ENCODE results near the gene LRMDA. TPM values are rescaled to one million over a fixed set of nuclear protein-coding genes. Genes with fewer than 3 reads are reported as not detected.
A peak's percentile ranks its signal among the peaks of the same experiment; 100 is the strongest.

The LRMDA gene
- total RNA-seq, 1 donor from 2014 or later: 29.9 TPM

GRCh38 chr10:76287856-76288255 lies 856.4 kb downstream of the LRMDA start:
- DNase-seq (no peak), ATAC-seq (no peak)
- H3K4me1 ChIP-seq: peaks cover under 1% of the 10 kb centered on the region
- H3K27ac ChIP-seq: no peak overlapping the region
- no peak overlapping the region for H3K4me3 ChIP-seq
- H3K27me3 ChIP-seq (ENCODE audit: low read depth): no peaks in the 10 kb centered on the region
- no peaks in the 10 kb centered on the region for H3K9me3 ChIP-seq
- H3K36me3 ChIP-seq: no peaks in the 10 kb centered on the region
- intact Hi-C loops (cut with DNase I): no loop called here
- TF ChIP-seq CTCF (IDR thresholded peaks at IDR 0.05): no peak

GRCh38 chr10:76291175-76291574 lies 859.8 kb downstream of the LRMDA start:
- intact Hi-C loops (cut with DNase I): no loop called here
- Histone ChIP-seq H3K36me3 (no peaks in the 10 kb centered on the region), H3K9me3 (no peaks in the 10 kb centered on the region), H3K27ac (no peak overlapping the region), H3K4me3 (no peak overlapping the region), H3K4me1 (no peaks in the 10 kb centered on the region), H3K27me3 (ENCODE audit: low read depth) (no peaks in the 10 kb centered on the region)
- ATAC-seq: no peak
- no peak for TF ChIP-seq CTCF (IDR thresholded peaks at IDR 0.05)
- DNase-seq: no peak

GRCh38 chr10:76291885-76292284 lies 860.5 kb downstream of the LRMDA start:
- DNase-seq (no peak), ATAC-seq (no peak)
- H3K4me1 ChIP-seq: no peaks in the 10 kb centered on the region
- H3K27ac ChIP-seq: no peak overlapping the region
- no peak for TF ChIP-seq CTCF (IDR thresholded peaks at IDR 0.05)
- H3K4me3 ChIP-seq: no peak overlapping the region
- intact Hi-C loops (cut with DNase I): no loop called here
- no peaks in the 10 kb centered on the region for H3K27me3 ChIP-seq (ENCODE audit: low read depth)
- H3K36me3 ChIP-seq: no peaks in the 10 kb centered on the region
- no peaks in the 10 kb centered on the region for H3K9me3 ChIP-seq

- no peak for ATAC-seq
- Histone ChIP-seq H3K36me3 (no peaks in the 10 kb centered on the region), H3K27ac (peak overlapping the region; percentile 13), H3K4me1 (peaks cover 18% of the 10 kb centered on the region), H3K4me3 (no peak overlapping the region), H3K27me3 (ENCODE audit: low read depth) (no peaks in the 10 kb centered on the region), H3K9me3 (no peaks in the 10 kb centered on the region)
- intact Hi-C loops (cut with DNase I): no loop called here
- no peak for TF ChIP-seq CTCF (IDR thresholded peaks at IDR 0.05)
- no peak for DNase-seq
Observed at GRCh38 chr10:76296957-76297356, 865.5 kb downstream of the LRMDA start.

- intact Hi-C loops (cut with DNase I): no loop called here
- no peak for TF ChIP-seq CTCF (IDR thresholded peaks at IDR 0.05)
- no peaks in the 10 kb centered on the region for H3K27me3 ChIP-seq (ENCODE audit: low read depth)
- ATAC-seq (no peak), DNase-seq (no peak)
- peaks cover 22% of the 10 kb centered on the region for H3K4me1 ChIP-seq
- H3K36me3 ChIP-seq: no peaks in the 10 kb centered on the region
- no peaks in the 10 kb centered on the region for H3K9me3 ChIP-seq
- H3K4me3 ChIP-seq: no peak overlapping the region
- H3K27ac ChIP-seq: peak overlapping the region; percentile 13
Observed at GRCh38 chr10:76297358-76297757, 865.9 kb downstream of the LRMDA start.

- no peak for TF ChIP-seq CTCF (IDR thresholded peaks at IDR 0.05)
- Histone ChIP-seq H3K4me1 (peaks cover 25% of the 10 kb centered on the region), H3K27ac (peak overlapping the region; percentile 13), H3K9me3 (no peaks in the 10 kb centered on the region), H3K27me3 (ENCODE audit: low read depth) (no peaks in the 10 kb centered on the region), H3K36me3 (no peaks in the 10 kb centered on the region), H3K4me3 (no peak overlapping the region)
- DNase-seq (no peak), ATAC-seq (peak; percentile 52 to 56)
- intact Hi-C loops (cut with DNase I): no loop called here
Observed at GRCh38 chr10:76297780-76298281, 866.4 kb downstream of the LRMDA start.
